ENCODE data around the gene KSR1. TPM values are rescaled to one million over a fixed set of nuclear protein-coding genes. Genes with fewer than 3 reads are reported as not detected.

The KSR1 gene
- total RNA-seq, 1 donor: 6.5 TPM

GRCh38 chr17:27438348-27438998 lies 17.8 kb upstream of the KSR1 start:
- Histone ChIP-seq H3K4me2 (ENCODE audit: insufficient read depth, low read length) (no peak overlapping the region), H3K9me3 (ENCODE audit: low read depth, low read length) (no peaks in the 10 kb centered on the region), H4K20me1 (ENCODE audit: insufficient read depth, low read length) (no peaks in the 10 kb centered on the region), H3K27me3 (ENCODE audit: insufficient read depth, low read length) (peaks cover 17% of the 10 kb centered on the region), H3K4me3 (ENCODE audit: insufficient read depth, low read length) (no peak overlapping the region), H3K27ac (ENCODE audit: low read depth, low read length) (no peak overlapping the region), H2AFZ (ENCODE audit: low read length) (no peak overlapping the region), H3K36me3 (ENCODE audit: insufficient read depth, low read length) (no peaks in the 10 kb centered on the region), H3K79me2 (ENCODE audit: insufficient read depth, low read length) (no peaks in the 10 kb centered on the region), H3K4me1 (ENCODE audit: insufficient read depth, low read length) (no peaks in the 10 kb centered on the region)
- DNase-seq (ENCODE audit: insufficient read length, low spot score, missing footprints): no peak
- TF ChIP-seq CTCF (IDR thresholded peaks at IDR 0.05; ENCODE audit: extremely low read depth, low read depth, low read length): no peak

GRCh38 chr17:27439342-27439741 lies 16.9 kb upstream of the KSR1 start:
- Histone ChIP-seq H3K79me2 (ENCODE audit: insufficient read depth, low read length) (no peaks in the 10 kb centered on the region), H3K36me3 (ENCODE audit: insufficient read depth, low read length) (no peaks in the 10 kb centered on the region), H4K20me1 (ENCODE audit: insufficient read depth, low read length) (no peaks in the 10 kb centered on the region), H3K4me1 (ENCODE audit: insufficient read depth, low read length) (no peaks in the 10 kb centered on the region), H3K4me2 (ENCODE audit: insufficient read depth, low read length) (no peak overlapping the region), H3K9me3 (ENCODE audit: low read depth, low read length) (no peaks in the 10 kb centered on the region), H3K4me3 (ENCODE audit: insufficient read depth, low read length) (no peak overlapping the region), H2AFZ (ENCODE audit: low read length) (no peak overlapping the region), H3K27ac (ENCODE audit: low read depth, low read length) (no peak overlapping the region), H3K27me3 (ENCODE audit: insufficient read depth, low read length) (peaks cover 17% of the 10 kb centered on the region)
- no peak for TF ChIP-seq CTCF (IDR thresholded peaks at IDR 0.05; ENCODE audit: extremely low read depth, low read depth, low read length)
- no peak for DNase-seq (ENCODE audit: insufficient read length, low spot score, missing footprints)

GRCh38 chr17:27442702-27443101 lies 13.5 kb upstream of the KSR1 start:
- no peak for DNase-seq (ENCODE audit: insufficient read length, low spot score, missing footprints)
- H3K9me3 ChIP-seq (ENCODE audit: low read depth, low read length): no peaks in the 10 kb centered on the region
- no peak for TF ChIP-seq CTCF (IDR thresholded peaks at IDR 0.05; ENCODE audit: extremely low read depth, low read depth, low read length)

GRCh38 chr17:27443491-27443890 lies 12.8 kb upstream of the KSR1 start:
- no peak for DNase-seq (ENCODE audit: insufficient read length, low spot score, missing footprints)
- TF ChIP-seq CTCF (IDR thresholded peaks at IDR 0.05; ENCODE audit: extremely low read depth, low read depth, low read length): no peak
- Histone ChIP-seq H2AFZ (ENCODE audit: low read length) (no peak overlapping the region), H3K36me3 (ENCODE audit: insufficient read depth, low read length) (no peaks in the 10 kb centered on the region), H3K9me3 (ENCODE audit: low read depth, low read length) (no peaks in the 10 kb centered on the region), H3K27me3 (ENCODE audit: insufficient read depth, low read length) (peaks cover 23% of the 10 kb centered on the region), H3K4me1 (ENCODE audit: insufficient read depth, low read length) (peaks cover 17% of the 10 kb centered on the region), H3K4me2 (ENCODE audit: insufficient read depth, low read length) (no peak overlapping the region), H3K27ac (ENCODE audit: low read depth, low read length) (no peak overlapping the region), H4K20me1 (ENCODE audit: insufficient read depth, low read length) (no peaks in the 10 kb centered on the region), H3K4me3 (ENCODE audit: insufficient read depth, low read length) (no peak overlapping the region), H3K79me2 (ENCODE audit: insufficient read depth, low read length) (no peaks in the 10 kb centered on the region)

More at GRCh38 chr17:27442702-27443101, 13.5 kb upstream of the KSR1 start:
- Histone ChIP-seq H3K4me2 (ENCODE audit: insufficient read depth, low read length) (no peak overlapping the region), H3K4me1 (ENCODE audit: insufficient read depth, low read length) (peaks cover 17% of the 10 kb centered on the region), H3K4me3 (ENCODE audit: insufficient read depth, low read length) (no peak overlapping the region), H3K36me3 (ENCODE audit: insufficient read depth, low read length) (no peaks in the 10 kb centered on the region), H4K20me1 (ENCODE audit: insufficient read depth, low read length) (no peaks in the 10 kb centered on the region), H3K27ac (ENCODE audit: low read depth, low read length) (no peak overlapping the region), H2AFZ (ENCODE audit: low read length) (no peak overlapping the region), H3K27me3 (ENCODE audit: insufficient read depth, low read length) (peaks cover 23% of the 10 kb centered on the region), H3K79me2 (ENCODE audit: insufficient read depth, low read length) (no peaks in the 10 kb centered on the region)

All from osteoblast (primary cell).